PC-3 (cell line): ENCODE measurements around the gene CLSTN3. TPM values are rescaled to one million over a fixed set of nuclear protein-coding genes. Genes with fewer than 3 reads are reported as not detected.

Experiments used
- ATAC-seq: fragments of 200-7000 bp; cut with Tn5 transposase; 2 replicates; pipeline ENCODE4 v1.9.1; 2020; ENCODE audit warnings: mild to moderate bottlenecking, moderate library complexity
- BruUV-seq: library from RNA; stranded (reverse); fragments of 400-500 nt; replicated peaks from 2 replicates; lab custom pipeline; 2021; lab: Mats Ljungman, UMichigan
- CTCF ChIA-PET: fragments of 300-600 bp; sonication (Branson Sonifier 250); formaldehyde crosslinking; loops from one replicate; lab custom pipeline; 2022; ENCODE audit warnings: antibody characterized with exemption; lab: Charles Lee
- POLR2A ChIA-PET: fragments of 300-600 bp; sonication (Branson Sonifier 250); formaldehyde crosslinking; loops from one replicate; lab custom pipeline; 2022; ENCODE audit warnings: antibody characterized with exemption; ENCODE audit not compliant: unreplicated experiment; lab: Charles Lee
- DNase-seq: peaks from one replicate; pipeline ENCODE4 v3.0.0-alpha.2; 2015
- H2AFZ ChIP-seq: fragments of 300-600 bp; sonication (generic); 2 replicates; pipeline ENCODE4 v1.6.0; 2016; ENCODE audit warnings: antibody characterized with exemption, low read length
- H3F3A ChIP-seq: fragments of 300-600 bp; sonication (generic); one replicate; pipeline ENCODE4 v1.6.0; 2017; ENCODE audit warnings: antibody characterized with exemption, low read length, control low read depth, mild to moderate bottlenecking; ENCODE audit not compliant: unreplicated experiment
- H3K27ac ChIP-seq: fragments of 300-600 bp; sonication (generic); 2 replicates; pipeline ENCODE4 v1.5.1; 2016; ENCODE audit warnings: mild to moderate bottlenecking, low read length
- H3K27me3 ChIP-seq: fragments of 300-600 bp; sonication (generic); 2 replicates; pipeline ENCODE4 v1.6.1; 2016; ENCODE audit warnings: low read length, mixed read lengths
- H3K36me3 ChIP-seq: fragments of 300-600 bp; sonication (generic); 2 replicates; pipeline ENCODE4 v1.6.1; 2016; ENCODE audit warnings: low read depth, mixed run types, low read length, mixed read lengths
- H3K4me1 ChIP-seq: fragments of 300-600 bp; sonication (generic); 2 replicates; pipeline ENCODE4 v1.5.1; 2016; ENCODE audit warnings: low read length; ENCODE audit not compliant: insufficient read depth
- H3K4me2 ChIP-seq: fragments of 300-600 bp; sonication (generic); 2 replicates; pipeline ENCODE4 v1.6.0; 2016; ENCODE audit warnings: low read length
- H3K4me3 ChIP-seq: fragments of 300-600 bp; sonication (generic); 2 replicates; pipeline ENCODE4 v1.5.1; 2016; ENCODE audit warnings: mild to moderate bottlenecking, low read length, mixed read lengths
- H3K79me2 ChIP-seq: fragments of 300-600 bp; sonication (generic); 2 replicates; pipeline ENCODE4 v1.6.1; 2017; ENCODE audit warnings: low read length, mixed read lengths
- H3K9ac ChIP-seq: fragments of 300-600 bp; sonication (generic); 2 replicates; pipeline ENCODE4 v1.6.0; 2016; ENCODE audit warnings: mild to moderate bottlenecking, low read length
- H3K9me2 ChIP-seq: fragments of 300-600 bp; sonication (generic); replicated peaks from 2 replicates; pipeline ENCODE4 v1.6.1; 2016; ENCODE audit warnings: mixed run types, low read length, mixed read lengths
- H3K9me3 ChIP-seq: fragments of 300-600 bp; sonication (generic); 2 replicates; pipeline ENCODE4 v1.6.1; 2016; ENCODE audit warnings: low read length, mixed read lengths
- H4K20me1 ChIP-seq: fragments of 300-600 bp; sonication (generic); 2 replicates; pipeline ENCODE4 v1.6.1; 2016; ENCODE audit warnings: low read length, mixed read lengths
- EZH2 ChIP-seq: fragments of 300-600 bp; sonication (generic); IDR thresholded peaks from one replicate; pipeline ENCODE4 v1.6.1; 2017; ENCODE audit warnings: antibody characterized with exemption, mild to moderate bottlenecking, low read length; ENCODE audit not compliant: unreplicated experiment
- EZH2phosphoT487 ChIP-seq: fragments of 300-600 bp; sonication (generic); IDR thresholded peaks from 2 replicates; pipeline ENCODE4 v1.6.1; 2018; ENCODE audit warnings: mild to moderate bottlenecking, antibody characterized with exemption, low read length, borderline replicate concordance
- intact Hi-C: fragments of 100-400 bp; cut with micrococcal nuclease; formaldehyde crosslinking; loops from 2 replicates; pipeline ENCODE4 v1.9.0; 2023
- total RNA-seq: library from RNA; depleted of rRNA; stranded (reverse); fragments of >200 nt; gene quantifications from 2 replicates; pipeline ENCODE4 v1.2.3, GENCODE V29; 2014
- TF ChIP-seq, protein P1 (sequence below): fragments of 300-600 bp; sonication (generic); conservative IDR thresholded peaks from 2 replicates; pipeline ENCODE4 v1.5.1; 2017; ENCODE audit warnings: antibody characterized with exemption, low read depth, mild to moderate bottlenecking, low read length

The CLSTN3 gene
- total RNA-seq, 1 experiment from 2014 or later: 10.9 TPM

DNA sequence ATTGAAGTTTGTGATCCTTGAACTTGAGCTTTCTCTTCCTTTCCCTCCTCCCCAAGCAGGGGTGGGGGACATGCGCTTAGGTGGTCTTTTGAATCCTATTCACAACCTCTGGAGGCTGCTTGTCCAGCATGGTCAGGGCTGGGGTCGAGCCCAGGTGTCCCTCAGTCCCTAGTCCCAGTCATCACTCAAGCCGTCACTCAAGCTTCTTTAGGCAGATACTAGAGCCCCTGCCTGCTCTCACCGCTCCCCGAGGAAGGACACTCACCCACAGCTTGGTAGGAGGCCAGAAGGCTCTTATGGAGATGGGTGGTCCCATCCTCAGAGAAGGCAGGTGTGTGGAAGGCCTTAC, 20.6 kb upstream of the CLSTN3 start:
- Histone ChIP-seq H3K9me3 (no peaks in the 10 kb centered on the region), H3F3A (no peaks in the 10 kb centered on the region), H3K27me3 (no peaks in the 10 kb centered on the region), H4K20me1 (no peaks in the 10 kb centered on the region), H2AFZ (no peak overlapping the region), H3K4me1 (no peaks in the 10 kb centered on the region; the same call in 1 of the 2 replicates), H3K27ac (no peak overlapping the region), H3K4me3 (peak overlapping the region; percentile 92), H3K9ac (no peak overlapping the region), H3K9me2 (no peaks in the 10 kb centered on the region), H3K79me2 (peaks cover 19% of the 10 kb centered on the region; the same call in 1 of the 2 replicates), H3K36me3 (peaks cover 5% of the 10 kb centered on the region; the same call in 1 of the 2 replicates), H3K4me2 (peak overlapping the region; percentile 82)
- POLR2A ChIA-PET: no interaction called here
- CTCF ChIA-PET: no interaction called here
- no peak for DNase-seq
- intact Hi-C loops: loop anchor here (2.0 kb wide), 1 partner anchor 49 kb away; the partner anchor contains the start of gene C1S
- ATAC-seq: no peak
- TF ChIP-seq EZH2phosphoT487: no peak
- TF ChIP-seq, protein P1, sequence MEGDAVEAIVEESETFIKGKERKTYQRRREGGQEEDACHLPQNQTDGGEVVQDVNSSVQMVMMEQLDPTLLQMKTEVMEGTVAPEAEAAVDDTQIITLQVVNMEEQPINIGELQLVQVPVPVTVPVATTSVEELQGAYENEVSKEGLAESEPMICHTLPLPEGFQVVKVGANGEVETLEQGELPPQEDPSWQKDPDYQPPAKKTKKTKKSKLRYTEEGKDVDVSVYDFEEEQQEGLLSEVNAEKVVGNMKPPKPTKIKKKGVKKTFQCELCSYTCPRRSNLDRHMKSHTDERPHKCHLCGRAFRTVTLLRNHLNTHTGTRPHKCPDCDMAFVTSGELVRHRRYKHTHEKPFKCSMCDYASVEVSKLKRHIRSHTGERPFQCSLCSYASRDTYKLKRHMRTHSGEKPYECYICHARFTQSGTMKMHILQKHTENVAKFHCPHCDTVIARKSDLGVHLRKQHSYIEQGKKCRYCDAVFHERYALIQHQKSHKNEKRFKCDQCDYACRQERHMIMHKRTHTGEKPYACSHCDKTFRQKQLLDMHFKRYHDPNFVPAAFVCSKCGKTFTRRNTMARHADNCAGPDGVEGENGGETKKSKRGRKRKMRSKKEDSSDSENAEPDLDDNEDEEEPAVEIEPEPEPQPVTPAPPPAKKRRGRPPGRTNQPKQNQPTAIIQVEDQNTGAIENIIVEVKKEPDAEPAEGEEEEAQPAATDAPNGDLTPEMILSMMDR: no peak
- TF ChIP-seq EZH2: no peak
- no TSS peak for BruUV-seq

- no peak for ATAC-seq
- POLR2A ChIA-PET: no interaction called here
- H3K9me2 ChIP-seq: no peaks in the 10 kb centered on the region
- CTCF ChIA-PET: no interaction called here
- peaks cover 19% of the 10 kb centered on the region; the same call in 1 of the 2 replicates for H3K79me2 ChIP-seq
- DNase-seq: no peak
- no peaks in the 10 kb centered on the region for H3K27me3 ChIP-seq
- H3K9me3 ChIP-seq: no peaks in the 10 kb centered on the region
- H2AFZ ChIP-seq: no peak overlapping the region
- H3K4me2 ChIP-seq: no peak overlapping the region
- peaks cover 5% of the 10 kb centered on the region; the same call in 1 of the 2 replicates for H3K36me3 ChIP-seq
- no peaks in the 10 kb centered on the region for H4K20me1 ChIP-seq
- H3K27ac ChIP-seq: no peak overlapping the region
- H3K4me1 ChIP-seq: no peaks in the 10 kb centered on the region; the same call in 1 of the 2 replicates
- intact Hi-C loops: no loop called here
- no peaks in the 10 kb centered on the region for H3F3A ChIP-seq
- H3K9ac ChIP-seq: no peak overlapping the region
- TF ChIP-seq, protein P1: no peak
- TF ChIP-seq EZH2phosphoT487 (no peak), EZH2 (no peak)
- no TSS peak for BruUV-seq
- H3K4me3 ChIP-seq: no peak overlapping the region
Measured at GRCh38 chr12:7110661-7111060, 19.5 kb upstream of the CLSTN3 start.

GRCh38 chr12:7112041-7112440, 18.1 kb upstream of the CLSTN3 start:
- H3K4me1 ChIP-seq: no peaks in the 10 kb centered on the region; the same call in 1 of the 2 replicates
- no TSS peak for BruUV-seq
- H3K9ac ChIP-seq: no peak overlapping the region
- H3K79me2 ChIP-seq: peaks cover 15% of the 10 kb centered on the region; the same call in 1 of the 2 replicates
- intact Hi-C loops: loop anchor here (2.0 kb wide), 1 partner anchor 93 kb away; the partner anchor contains the start of gene LPCAT3
- H3K4me3 ChIP-seq: no peak overlapping the region
- no peak overlapping the region for H2AFZ ChIP-seq
- TF ChIP-seq EZH2phosphoT487 (no peak), EZH2 (no peak)
- TF ChIP-seq, protein P1: no peak
- no peaks in the 10 kb centered on the region for H3K9me3 ChIP-seq
- POLR2A ChIA-PET: no interaction called here
- DNase-seq: no peak
- H3K27me3 ChIP-seq: no peaks in the 10 kb centered on the region
- no peaks in the 10 kb centered on the region for H3K36me3 ChIP-seq
- CTCF ChIA-PET: no interaction called here
- no peaks in the 10 kb centered on the region for H3K9me2 ChIP-seq
- no peaks in the 10 kb centered on the region for H4K20me1 ChIP-seq
- ATAC-seq: no peak
- no peak overlapping the region for H3K4me2 ChIP-seq
- H3F3A ChIP-seq: no peaks in the 10 kb centered on the region
- no peak overlapping the region for H3K27ac ChIP-seq
